ENCODE measurements around the gene CD86.
"Not testable (repeated sequence)": the region's sequence is repeated elsewhere in the genome, so short reads cannot be mapped to it uniquely, and the experiment has no call there.

CD86 gene

DNA sequence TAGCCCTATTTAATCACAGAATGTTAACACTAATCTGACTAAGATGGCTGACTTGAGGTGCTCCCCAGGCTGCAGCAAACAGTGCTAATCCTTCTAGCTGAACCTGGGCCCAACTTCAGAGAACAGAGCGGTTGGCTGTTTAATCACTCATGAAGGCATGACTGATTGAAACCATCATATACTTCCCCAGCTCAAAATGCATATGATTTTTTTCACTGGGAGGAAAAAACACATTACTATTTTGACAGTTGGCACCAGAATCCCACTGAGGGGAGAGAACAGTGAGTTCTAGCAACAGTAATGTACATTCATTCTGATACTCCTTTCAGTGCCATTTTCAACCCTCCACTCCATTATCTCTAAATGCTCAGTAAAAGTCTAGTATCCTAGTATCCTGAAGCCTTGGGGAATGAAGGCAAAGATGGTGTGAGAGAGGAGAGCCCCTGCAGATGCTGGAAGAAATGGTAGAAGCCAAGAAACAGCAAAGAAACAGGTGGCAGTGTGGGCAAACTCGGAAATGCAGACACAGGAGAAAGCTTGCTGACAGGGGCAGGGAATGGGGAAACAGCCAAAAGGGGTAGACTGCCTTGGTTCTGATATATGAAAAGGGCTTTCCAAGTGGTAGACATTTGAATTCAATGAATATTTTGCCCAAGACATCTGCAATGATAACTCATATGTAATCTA lies 93.9 kb downstream of the CD86 start:
- no peak overlapping the region for H3K27ac Mint-ChIP-seq
- H3K36me3 Mint-ChIP-seq: no peaks in the 10 kb centered on the region
- H3K27me3 Mint-ChIP-seq: no peaks in the 10 kb centered on the region
- peaks cover 7% of the 10 kb centered on the region for H3K4me1 Mint-ChIP-seq
- H3K9me3 Mint-ChIP-seq: peaks cover 12% of the 10 kb centered on the region
- H3K4me3 Mint-ChIP-seq: no peak overlapping the region

DNA sequence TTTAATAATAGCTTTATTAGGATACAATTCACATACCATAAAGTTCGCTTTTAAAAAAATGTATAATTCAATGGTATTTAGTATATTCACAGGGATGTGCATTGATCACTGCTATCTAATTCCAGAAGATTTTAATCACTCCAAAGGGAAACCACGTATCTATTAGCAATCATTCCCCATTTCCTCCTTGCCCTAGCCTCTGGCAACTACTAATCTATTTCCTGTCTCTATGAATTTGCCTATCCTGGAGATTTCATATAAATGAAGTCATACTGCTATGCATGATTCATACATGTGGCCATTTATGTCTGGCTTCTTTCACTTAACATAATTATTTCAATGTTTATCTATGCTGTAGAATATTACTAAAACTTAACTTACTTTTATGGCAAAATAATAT lies 96.3 kb downstream of the CD86 start:
- H3K27ac Mint-ChIP-seq: no peak overlapping the region
- no peaks in the 10 kb centered on the region for H3K36me3 Mint-ChIP-seq
- peaks cover 29% of the 10 kb centered on the region for H3K9me3 Mint-ChIP-seq
- no peak overlapping the region for H3K4me3 Mint-ChIP-seq
- no peaks in the 10 kb centered on the region for H3K27me3 Mint-ChIP-seq
- H3K4me1 Mint-ChIP-seq: peaks cover 4% of the 10 kb centered on the region

- not testable (repeated sequence) for H3K36me3 Mint-ChIP-seq, H3K27ac Mint-ChIP-seq, H3K4me3 Mint-ChIP-seq, H3K4me1 Mint-ChIP-seq, H3K27me3 Mint-ChIP-seq
- H3K9me3 Mint-ChIP-seq: peaks cover 20% of the 10 kb centered on the region
These were observed 109.8 kb downstream of the CD86 start for GRCh38 chr3:122164983-122165382.

- Mint-ChIP-seq H3K27me3 (peaks cover 12% of the 10 kb centered on the region), H3K36me3 (peaks cover 4% of the 10 kb centered on the region), H3K4me1 (no peaks in the 10 kb centered on the region), H3K4me3 (no peak overlapping the region), H3K9me3 (peaks cover 21% of the 10 kb centered on the region), H3K27ac (no peak overlapping the region)
These were observed 112.5 kb downstream of the CD86 start for GRCh38 chr3:122167630-122168029.

- peaks cover 12% of the 10 kb centered on the region for H3K27me3 Mint-ChIP-seq
- H3K27ac Mint-ChIP-seq: no peak overlapping the region
- H3K4me1 Mint-ChIP-seq: no peaks in the 10 kb centered on the region
- H3K9me3 Mint-ChIP-seq: peaks cover 20% of the 10 kb centered on the region
- no peak overlapping the region for H3K4me3 Mint-ChIP-seq
- peaks cover 4% of the 10 kb centered on the region for H3K36me3 Mint-ChIP-seq
These were observed 112.9 kb downstream of the CD86 start for GRCh38 chr3:122168044-122168443.

GRCh38 chr3:122169911-122170310 lies 114.7 kb downstream of the CD86 start:
- Mint-ChIP-seq H3K4me3 (no peak overlapping the region), H3K36me3 (peaks cover 4% of the 10 kb centered on the region), H3K4me1 (no peaks in the 10 kb centered on the region), H3K9me3 (peaks cover 19% of the 10 kb centered on the region), H3K27ac (no peak overlapping the region), H3K27me3 (peaks cover 12% of the 10 kb centered on the region)
